ENCODE measurements around the gene EPHA4. TPM values are rescaled to one million over a fixed set of nuclear protein-coding genes. Genes with fewer than 3 reads are reported as not detected.

The EPHA4 gene
- total RNA-seq, 1 donor from 2014 or later: 2.2 TPM

DNA sequence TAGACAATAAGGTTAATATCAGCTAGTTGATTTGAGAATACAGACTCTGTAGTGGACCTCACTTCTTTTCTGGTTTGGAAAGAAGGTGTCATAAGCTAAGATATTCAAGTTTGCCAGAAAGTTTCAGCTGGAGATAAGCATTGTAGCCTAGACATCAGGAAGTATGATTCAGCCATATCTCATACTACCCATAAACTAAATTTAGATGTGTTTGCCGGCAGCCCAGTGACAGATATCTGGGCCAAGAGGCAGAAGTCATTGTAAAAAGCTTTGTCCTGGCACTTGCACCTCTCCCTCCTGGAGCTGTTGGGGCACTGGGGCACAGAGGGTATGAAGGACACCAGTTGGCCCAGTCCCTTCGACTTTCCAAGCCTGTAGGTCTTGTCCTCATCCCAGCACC lies 128.0 kb downstream of the EPHA4 start:
- DNase-seq (ENCODE audit: low read depth in 2 of 2): peak; percentile 32 to 86

GRCh38 chr2:221443645-221444044 lies 128.5 kb downstream of the EPHA4 start:
- DNase-seq (ENCODE audit: low read depth in 2 of 2): no peak

- DNase-seq (ENCODE audit: low read depth in 2 of 2): no peak
Observed at GRCh38 chr2:221442128-221442527, 130.0 kb downstream of the EPHA4 start.

DNA sequence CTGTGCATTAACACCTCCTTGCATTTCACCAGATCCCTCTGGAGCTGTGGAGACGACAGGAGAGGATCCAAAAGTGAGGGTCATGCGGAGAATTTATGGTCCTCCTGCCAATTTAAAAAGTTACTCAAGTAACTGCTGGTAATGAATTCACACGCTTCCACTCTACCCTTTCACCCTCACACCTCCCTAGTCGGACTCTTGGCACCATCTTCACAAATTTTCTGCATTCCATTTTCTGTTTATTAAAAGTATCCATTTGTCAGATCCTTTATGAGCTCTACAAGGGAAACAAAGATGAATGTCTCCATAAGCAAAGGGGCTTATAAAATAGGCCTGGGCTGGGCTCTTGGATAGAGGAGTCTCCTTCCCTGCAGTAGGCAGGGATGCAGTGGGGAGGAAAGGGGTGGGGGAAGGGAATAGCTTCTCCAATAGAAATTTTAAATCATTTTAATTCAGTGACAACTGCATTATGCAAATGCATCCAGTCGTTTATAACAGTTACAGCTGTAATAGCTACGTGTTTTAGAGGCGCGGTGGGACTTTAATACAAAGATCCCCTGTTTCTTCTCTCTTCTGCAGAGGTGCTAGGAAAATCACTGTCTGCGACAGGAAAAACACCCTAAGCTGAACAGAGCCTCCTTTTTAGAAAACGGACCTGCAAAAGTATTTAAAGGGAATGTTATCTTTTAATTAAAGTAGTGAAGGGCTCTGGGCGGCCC lies 132.2 kb downstream of the EPHA4 start:
- no peak for DNase-seq (ENCODE audit: low read depth in 2 of 2)

- no peak for DNase-seq (ENCODE audit: low read depth in 2 of 2)
Observed at GRCh38 chr2:221437056-221437455, 135.0 kb downstream of the EPHA4 start.

DNA sequence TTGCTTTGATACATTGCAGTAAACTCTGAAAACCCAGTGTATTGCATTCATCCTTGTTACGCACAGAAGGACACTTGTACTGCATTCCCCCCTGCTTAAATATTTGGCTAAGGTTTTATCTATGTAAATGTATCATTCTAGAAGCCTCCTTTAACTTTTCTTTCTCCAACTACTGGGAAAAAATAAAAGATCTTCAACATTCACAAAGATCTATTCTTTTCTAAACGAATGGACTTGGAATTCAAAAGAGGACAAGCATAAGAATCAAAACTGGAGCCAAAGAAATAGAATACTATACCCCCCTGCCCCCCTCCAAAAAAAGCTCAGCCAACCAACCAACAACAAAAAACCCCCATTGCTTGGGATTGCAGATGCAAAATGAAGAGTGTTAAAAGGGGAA lies 136.9 kb downstream of the EPHA4 start:
- DNase-seq (ENCODE audit: low read depth in 2 of 2): no peak

GRCh38 chr2:221434142-221434541 lies 138.0 kb downstream of the EPHA4 start:
- DNase-seq (ENCODE audit: low read depth in 2 of 2): peak in 1 of 2 donors; percentile 46

DNA sequence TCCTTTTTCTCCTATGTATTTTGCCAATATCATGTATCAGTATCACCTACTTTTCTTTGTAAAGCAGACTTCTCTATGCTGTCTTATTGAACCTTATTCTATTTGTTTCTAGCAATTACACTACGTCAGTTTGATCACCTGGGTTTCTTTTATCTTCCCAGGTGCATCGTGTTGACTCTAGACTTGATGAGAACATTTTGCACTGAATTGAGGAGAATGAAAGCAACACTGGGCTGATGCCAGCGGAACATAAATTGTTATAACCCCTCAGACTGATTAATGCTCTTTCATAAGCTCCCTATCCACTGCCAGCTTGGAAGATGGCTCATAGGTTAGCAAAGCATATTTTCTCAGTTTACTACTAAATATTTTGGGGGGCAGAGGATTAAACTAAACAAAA lies 140.6 kb downstream of the EPHA4 start:
- no peak for DNase-seq (ENCODE audit: low read depth in 2 of 2)

DNA sequence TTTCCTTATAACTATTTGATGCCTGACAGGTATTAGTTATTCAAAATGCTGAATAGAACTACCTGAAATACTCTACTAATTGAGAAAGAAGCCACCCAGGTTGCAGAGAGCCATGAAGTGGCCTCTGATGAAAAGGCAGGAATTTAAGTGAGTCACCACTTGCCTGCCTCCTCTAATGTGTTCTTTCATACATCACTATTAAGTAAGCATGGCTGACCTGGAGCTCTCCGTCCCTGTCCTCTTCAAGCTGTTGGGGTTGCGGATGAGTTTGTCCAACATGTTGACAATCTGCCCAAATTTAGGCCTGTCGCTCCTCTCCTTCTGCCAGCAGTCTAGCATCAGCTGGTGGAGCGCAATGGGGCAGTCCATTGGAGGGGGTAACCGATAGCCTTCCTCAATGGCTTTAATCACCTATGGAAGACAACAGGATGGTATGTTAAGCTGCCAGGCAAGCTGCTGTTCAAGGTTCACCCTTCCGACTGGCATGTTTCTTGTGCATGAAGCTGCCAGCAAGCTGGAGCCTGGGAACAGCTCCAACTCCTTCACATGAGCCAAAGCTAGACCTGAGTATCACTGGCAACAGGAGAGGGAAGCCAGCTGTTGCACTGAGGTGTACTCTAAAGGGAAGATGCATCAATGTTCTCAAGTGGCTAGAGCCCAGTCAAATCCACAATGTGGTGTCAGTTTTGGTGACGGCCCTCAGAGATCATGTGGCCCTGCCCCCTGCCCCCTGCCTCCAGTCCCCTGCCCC lies 142.2 kb downstream of the EPHA4 start:
- DNase-seq (ENCODE audit: low read depth in 2 of 2): no peak

DNA sequence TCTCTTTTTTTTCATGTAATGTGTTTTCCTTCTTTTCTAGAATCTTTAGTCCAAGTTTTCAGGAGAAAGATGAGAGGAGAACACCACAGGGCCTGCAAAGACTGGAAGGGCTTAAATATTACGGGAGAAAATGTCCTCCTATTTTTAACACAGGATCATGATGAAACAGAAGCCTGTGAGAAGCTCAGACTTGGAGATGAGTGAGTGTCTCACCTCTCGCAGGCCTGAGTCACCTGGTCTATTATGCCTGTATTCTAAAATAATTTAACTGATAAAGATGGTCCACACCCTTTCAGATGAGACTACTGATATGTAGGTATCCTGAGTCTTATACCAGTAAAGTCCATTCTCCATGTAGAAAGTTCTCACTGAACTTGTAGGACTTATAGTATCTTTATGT lies 143.2 kb downstream of the EPHA4 start:
- no peak for DNase-seq (ENCODE audit: low read depth in 2 of 2)

DNA sequence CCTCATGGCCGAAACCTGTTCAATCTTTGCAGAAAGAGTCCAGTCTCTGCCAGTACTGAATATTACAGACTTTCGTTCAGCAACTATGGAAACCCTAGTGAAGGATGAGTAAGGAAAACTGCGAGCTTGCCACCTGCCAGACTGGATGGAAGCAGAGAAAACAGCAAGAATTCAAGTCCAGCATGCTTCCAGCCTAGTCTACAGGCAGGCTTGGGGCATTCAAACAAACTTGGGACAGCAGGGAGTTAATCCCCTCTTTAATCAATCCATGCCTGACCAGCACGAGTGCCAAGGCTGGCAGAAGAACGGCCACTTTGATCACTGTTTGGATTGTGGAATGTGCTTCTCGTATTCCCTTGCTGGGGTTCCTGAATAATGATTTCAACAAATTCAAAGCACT lies 145.2 kb downstream of the EPHA4 start:
- no peak for DNase-seq (ENCODE audit: low read depth in 2 of 2)

DNA sequence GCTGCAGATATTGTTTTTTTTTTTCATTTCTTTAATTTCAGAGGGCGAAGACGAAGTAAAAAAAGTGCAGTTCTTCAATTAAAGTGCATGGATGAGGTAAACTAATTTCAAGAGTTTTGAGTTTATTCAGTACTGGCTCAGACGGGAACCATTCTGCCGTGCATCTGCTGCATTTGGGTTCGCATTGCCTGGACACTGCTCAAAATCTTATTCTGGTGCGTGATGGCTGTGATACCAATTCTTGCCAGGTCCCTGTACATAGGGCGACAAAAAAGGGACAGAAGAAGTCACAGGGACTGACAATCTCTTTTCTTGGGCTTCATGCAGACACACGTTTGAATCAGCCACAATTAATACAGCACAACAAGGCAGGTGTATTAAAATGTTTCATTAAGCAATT lies 146.2 kb downstream of the EPHA4 start:
- no peak for DNase-seq (ENCODE audit: low read depth in 2 of 2)

DNA sequence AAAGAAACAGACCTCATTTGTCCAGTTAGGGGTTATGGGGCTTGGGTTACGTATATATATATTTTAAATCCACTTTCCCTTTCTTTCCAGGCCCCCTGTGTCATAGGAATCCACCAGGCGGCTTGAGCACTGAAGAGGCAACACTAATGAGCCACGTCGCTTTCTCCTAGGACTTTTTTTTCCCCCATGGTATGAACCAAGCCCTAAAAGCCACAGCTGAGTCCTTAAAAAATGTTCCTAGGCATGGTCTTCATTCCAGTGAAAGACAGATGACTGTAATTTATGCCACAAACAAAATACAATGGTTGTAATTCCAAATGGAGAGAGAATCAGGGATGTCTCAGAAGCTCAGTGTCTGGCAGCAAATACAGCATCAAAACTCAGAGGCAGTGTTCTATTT lies 146.8 kb downstream of the EPHA4 start:
- no peak for DNase-seq (ENCODE audit: low read depth in 2 of 2)

DNA sequence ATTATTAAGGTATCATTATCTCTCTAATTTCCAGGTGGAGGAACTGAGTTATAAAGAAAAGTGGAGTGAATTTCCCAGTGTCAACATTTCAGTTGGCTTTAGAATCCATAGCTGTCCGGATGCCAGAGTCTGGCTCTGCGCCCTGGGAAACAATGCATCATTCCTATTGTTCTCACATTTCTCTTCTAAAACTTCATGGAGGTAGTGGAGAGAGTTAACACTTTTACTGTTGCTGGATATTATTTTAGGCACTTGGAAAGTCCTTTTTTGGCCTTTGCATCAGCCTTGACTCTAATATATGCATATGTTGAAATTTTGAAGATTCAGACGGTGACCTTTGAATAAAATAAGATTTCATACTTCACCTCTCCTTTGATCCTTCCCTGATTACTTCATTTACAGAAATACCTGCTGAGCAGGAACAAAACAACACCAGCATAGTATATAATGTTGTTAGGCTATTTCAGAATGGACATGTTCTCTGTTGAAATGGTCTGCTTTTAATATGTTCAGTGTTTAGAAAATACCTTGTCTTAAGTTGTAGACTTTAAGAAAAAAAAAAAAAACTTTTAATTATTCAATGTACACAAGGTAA lies 148.8 kb downstream of the EPHA4 start:
- DNase-seq (ENCODE audit: low read depth in 2 of 2): peak; percentile 70 to 84

- peak in 1 of 2 donors; percentile 63 for DNase-seq (ENCODE audit: low read depth in 2 of 2)
Observed at GRCh38 chr2:221422516-221423209, 149.4 kb downstream of the EPHA4 start.

GRCh38 chr2:221420245-221420644 lies 151.9 kb downstream of the EPHA4 start:
- DNase-seq (ENCODE audit: low read depth in 2 of 2): peak in 1 of 2 donors; percentile 69

GRCh38 chr2:221415789-221416188 lies 156.3 kb downstream of the EPHA4 start:
- DNase-seq (ENCODE audit: low read depth in 2 of 2): no peak

DNA sequence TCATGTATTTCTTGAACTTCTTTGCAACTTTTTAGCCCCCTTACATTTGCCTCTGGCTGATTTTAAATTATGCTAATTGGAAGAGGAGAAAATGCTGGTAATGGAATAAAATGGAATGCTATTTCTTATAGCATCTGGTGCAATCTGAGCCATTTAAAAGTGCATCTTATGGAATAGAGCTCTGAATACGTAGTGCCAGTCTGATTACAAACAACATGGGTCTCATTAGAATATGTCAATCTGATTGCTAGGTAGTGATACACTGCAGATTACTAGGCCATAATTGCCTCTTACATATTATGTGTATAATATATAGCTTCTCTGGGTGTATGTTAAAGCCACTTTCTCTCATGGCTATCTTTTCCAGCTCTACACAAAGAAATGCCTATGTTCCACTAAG lies 159.1 kb downstream of the EPHA4 start:
- no peak for DNase-seq (ENCODE audit: low read depth in 2 of 2)

GRCh38 chr2:221410487-221410886 lies 161.6 kb downstream of the EPHA4 start:
- DNase-seq (ENCODE audit: low read depth in 2 of 2): no peak

DNA sequence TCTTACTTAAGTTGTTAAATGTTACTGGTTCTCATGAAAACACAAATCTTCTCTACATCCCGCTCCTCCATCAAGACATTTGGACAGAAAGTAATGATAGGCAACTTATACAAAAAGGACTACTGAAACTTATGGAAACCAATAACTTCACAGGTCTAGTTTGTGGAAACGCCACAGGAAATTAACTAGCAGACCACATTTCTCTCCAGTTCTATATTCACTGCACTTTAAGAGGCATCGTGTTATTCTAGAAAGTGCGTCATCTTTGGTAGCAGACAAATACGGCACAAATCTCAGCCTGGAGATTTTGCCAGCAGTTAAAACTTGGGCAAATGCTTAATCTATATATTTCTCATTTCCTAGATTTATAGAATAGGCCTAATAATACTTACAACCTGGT lies 164.3 kb downstream of the EPHA4 start:
- no peak for DNase-seq (ENCODE audit: low read depth in 2 of 2)

- DNase-seq (ENCODE audit: low read depth in 2 of 2): no peak
Observed at GRCh38 chr2:221405521-221405920, 166.6 kb downstream of the EPHA4 start.

GRCh38 chr2:221402072-221402471 lies 170.0 kb downstream of the EPHA4 start:
- DNase-seq (ENCODE audit: low read depth in 2 of 2): no peak
